K562 (cell line): ENCODE data around the gene ENDOD1. TPM values are rescaled to one million over a fixed set of nuclear protein-coding genes. Genes with fewer than 3 reads are reported as not detected.

ENCODE experiments used
- CBFA2T2 ChIP-seq: fragments of 450-650 bp; conservative IDR thresholded peaks from 2 replicates; pipeline ENCODE4 v1.6.1; 2017; ENCODE audit warnings: mild to moderate bottlenecking
- CBFA2T3 ChIP-seq: fragments of 450-650 bp; IDR thresholded peaks from 2 replicates; pipeline ENCODE4 v1.6.1; 2017
- CREB3 ChIP-seq: fragments of 450-650 bp; conservative IDR thresholded peaks from 2 replicates; pipeline ENCODE4 v1.6.1; 2016; ENCODE audit warnings: missing genetic modification characterization, low read depth, mild to moderate bottlenecking, missing compliant biosample characterization, moderate library complexity
- FOXA3 ChIP-seq, 2 experiments: fragments of 450-650 bp in 1 of 2; sonication (generic) in 1 of 2; formaldehyde crosslinking; IDR thresholded peaks in 1 of 2; conservative IDR thresholded peaks in 1 of 2; 2 replicates each; pipeline versions ENCODE4 v1.4.0 to v1.8.0; 2020 to 2022; ENCODE audit warnings: mild to moderate bottlenecking in 2 of 2, missing genetic modification reagents in 1 of 2
- FOXP4 ChIP-seq: sonication (generic); formaldehyde crosslinking; IDR thresholded peaks from 2 replicates; pipeline ENCODE4 v1.8.0; 2022; ENCODE audit warnings: mild to moderate bottlenecking, missing genetic modification reagents, borderline replicate concordance
- HMBOX1 ChIP-seq: sonication (generic); IDR thresholded peaks from 2 replicates; pipeline ENCODE4 v1.6.1; 2016
- KDM1A ChIP-seq, 2 experiments: fragments of 450-650 bp; IDR thresholded peaks; 2 replicates each; pipeline ENCODE4 v1.6.1; 2016; ENCODE audit warnings: mild to moderate bottlenecking in 2 of 2
- NCOR1 ChIP-seq: fragments of 450-650 bp; IDR thresholded peaks from 2 replicates; pipeline ENCODE4 v1.6.1; 2016; ENCODE audit warnings: mild to moderate bottlenecking, moderate library complexity
- SMARCA4 ChIP-seq: fragments of 450-650 bp; IDR thresholded peaks from 2 replicates; pipeline ENCODE4 v1.6.1; 2016
- TAL1 ChIP-seq: fragments of 450-650 bp; IDR thresholded peaks from 2 replicates; pipeline ENCODE4 v1.6.1; 2016; ENCODE audit warnings: mild to moderate bottlenecking
- TFAM ChIP-seq: fragments of 250-450 bp; sonication (Bioruptor Pico); conservative IDR thresholded peaks from 2 replicates; pipeline ENCODE4 v1.5.0; 2021; ENCODE audit warnings: mild to moderate bottlenecking, moderate library complexity
- ZNF316 ChIP-seq: fragments of 450-650 bp; IDR thresholded peaks from 2 replicates; pipeline ENCODE4 v1.6.1; 2016
- ZNF561 ChIP-seq: fragments of 450-650 bp; formaldehyde crosslinking; conservative IDR thresholded peaks from 2 replicates; pipeline ENCODE4 v1.4.0; 2020; ENCODE audit warnings: mild to moderate bottlenecking, moderate library complexity
- ZNF766 ChIP-seq: fragments of 200-800 bp; sonication (Bioruptor generic); conservative IDR thresholded peaks from 2 replicates; pipeline ENCODE4 v1.6.1; 2016; ENCODE audit warnings: missing genetic modification characterization, missing compliant biosample characterization
- polyA plus RNA-seq, 8 experiments: library from polyadenylated mRNA; depleted of rRNA in 4 of 8; stranded (reverse) in 5 of 8; unstranded in 3 of 8; fragments of >200 nt; fragmentation: Nextera tagmentation in 2 of 8; fragmentation: Illumina TruSeq in 1 of 8; extraction: Ambion mirVana in 2 of 8; extraction: Trizol in 1 of 8; gene quantifications; 2 replicates each; pipeline versions ENCODE4 v1.2.1 to v1.2.3, GENCODE V29; 2011 to 2014; ENCODE audit warnings: inconsistent platforms in 1 of 8, missing spikeins in 1 of 8
- total RNA-seq, 7 experiments: library from RNA; depleted of rRNA in 6 of 7; stranded (reverse); fragments of >200 nt in 6 of 7; fragmentation: Illumina TruSeq in 2 of 7; extraction: Trizol in 2 of 7; gene quantifications; 2 replicates each; pipeline versions ENCODE4 v1.2.1 to v1.2.3, GENCODE V29; 2011 to 2021; ENCODE audit warnings: low replicate concordance in 1 of 7
- TF ChIP-seq, protein P1 (sequence below): IDR thresholded peaks from 3 replicates; pipeline ENCODE4 v1.6.1; 2011; ENCODE audit warnings: borderline replicate concordance, mild to moderate bottlenecking, moderate library complexity; ENCODE audit not compliant: insufficient read length; ENCODE audit errors: extremely low read depth
- TF ChIP-seq, protein P2 (sequence below): fragments of 200-800 bp; sonication (Bioruptor generic); IDR thresholded peaks from 2 replicates; pipeline ENCODE4 v1.6.1; 2016; ENCODE audit warnings: missing genetic modification characterization, missing compliant biosample characterization

ENDOD1 gene
- total and polyA plus RNA-seq, 9 of the 15 experiments (the other 6 are each of a cell fraction or from before 2014, with no cell fraction given): 4.2 to 11.8 (median 9.3) TPM

DNA sequence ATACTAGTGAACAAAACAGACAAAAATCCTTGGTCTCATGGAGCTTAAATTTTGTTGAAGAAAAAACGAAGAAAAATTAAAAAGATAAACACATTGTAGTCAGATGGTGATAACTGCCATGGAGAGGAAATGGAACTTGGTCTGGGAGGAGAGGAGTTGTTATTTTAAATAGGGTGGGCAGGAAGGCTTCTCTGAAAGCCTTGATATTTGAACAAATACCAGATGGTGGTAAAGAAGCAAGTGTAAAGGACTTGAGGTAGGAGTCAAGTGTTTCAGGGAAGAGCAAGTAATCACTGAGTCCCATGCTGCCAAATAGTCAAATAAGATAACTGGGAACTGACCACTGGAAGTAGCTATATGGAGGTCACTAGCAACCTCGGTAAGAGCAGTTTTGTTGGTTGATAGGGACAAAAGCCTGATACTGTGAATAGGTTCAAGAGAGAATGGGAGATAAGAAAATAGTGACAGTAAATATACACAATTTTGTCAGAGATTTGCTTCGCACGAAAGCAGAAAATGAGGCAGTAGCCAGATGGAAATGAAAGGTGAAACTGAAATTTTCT lies 86.3 kb downstream of the ENDOD1 start (continued):
- TF ChIP-seq, protein P1, sequence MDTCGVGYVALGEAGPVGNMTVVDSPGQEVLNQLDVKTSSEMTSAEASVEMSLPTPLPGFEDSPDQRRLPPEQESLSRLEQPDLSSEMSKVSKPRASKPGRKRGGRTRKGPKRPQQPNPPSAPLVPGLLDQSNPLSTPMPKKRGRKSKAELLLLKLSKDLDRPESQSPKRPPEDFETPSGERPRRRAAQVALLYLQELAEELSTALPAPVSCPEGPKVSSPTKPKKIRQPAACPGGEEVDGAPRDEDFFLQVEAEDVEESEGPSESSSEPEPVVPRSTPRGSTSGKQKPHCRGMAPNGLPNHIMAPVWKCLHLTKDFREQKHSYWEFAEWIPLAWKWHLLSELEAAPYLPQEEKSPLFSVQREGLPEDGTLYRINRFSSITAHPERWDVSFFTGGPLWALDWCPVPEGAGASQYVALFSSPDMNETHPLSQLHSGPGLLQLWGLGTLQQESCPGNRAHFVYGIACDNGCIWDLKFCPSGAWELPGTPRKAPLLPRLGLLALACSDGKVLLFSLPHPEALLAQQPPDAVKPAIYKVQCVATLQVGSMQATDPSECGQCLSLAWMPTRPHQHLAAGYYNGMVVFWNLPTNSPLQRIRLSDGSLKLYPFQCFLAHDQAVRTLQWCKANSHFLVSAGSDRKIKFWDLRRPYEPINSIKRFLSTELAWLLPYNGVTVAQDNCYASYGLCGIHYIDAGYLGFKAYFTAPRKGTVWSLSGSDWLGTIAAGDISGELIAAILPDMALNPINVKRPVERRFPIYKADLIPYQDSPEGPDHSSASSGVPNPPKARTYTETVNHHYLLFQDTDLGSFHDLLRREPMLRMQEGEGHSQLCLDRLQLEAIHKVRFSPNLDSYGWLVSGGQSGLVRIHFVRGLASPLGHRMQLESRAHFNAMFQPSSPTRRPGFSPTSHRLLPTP: no peak
- TF ChIP-seq, protein P2, sequence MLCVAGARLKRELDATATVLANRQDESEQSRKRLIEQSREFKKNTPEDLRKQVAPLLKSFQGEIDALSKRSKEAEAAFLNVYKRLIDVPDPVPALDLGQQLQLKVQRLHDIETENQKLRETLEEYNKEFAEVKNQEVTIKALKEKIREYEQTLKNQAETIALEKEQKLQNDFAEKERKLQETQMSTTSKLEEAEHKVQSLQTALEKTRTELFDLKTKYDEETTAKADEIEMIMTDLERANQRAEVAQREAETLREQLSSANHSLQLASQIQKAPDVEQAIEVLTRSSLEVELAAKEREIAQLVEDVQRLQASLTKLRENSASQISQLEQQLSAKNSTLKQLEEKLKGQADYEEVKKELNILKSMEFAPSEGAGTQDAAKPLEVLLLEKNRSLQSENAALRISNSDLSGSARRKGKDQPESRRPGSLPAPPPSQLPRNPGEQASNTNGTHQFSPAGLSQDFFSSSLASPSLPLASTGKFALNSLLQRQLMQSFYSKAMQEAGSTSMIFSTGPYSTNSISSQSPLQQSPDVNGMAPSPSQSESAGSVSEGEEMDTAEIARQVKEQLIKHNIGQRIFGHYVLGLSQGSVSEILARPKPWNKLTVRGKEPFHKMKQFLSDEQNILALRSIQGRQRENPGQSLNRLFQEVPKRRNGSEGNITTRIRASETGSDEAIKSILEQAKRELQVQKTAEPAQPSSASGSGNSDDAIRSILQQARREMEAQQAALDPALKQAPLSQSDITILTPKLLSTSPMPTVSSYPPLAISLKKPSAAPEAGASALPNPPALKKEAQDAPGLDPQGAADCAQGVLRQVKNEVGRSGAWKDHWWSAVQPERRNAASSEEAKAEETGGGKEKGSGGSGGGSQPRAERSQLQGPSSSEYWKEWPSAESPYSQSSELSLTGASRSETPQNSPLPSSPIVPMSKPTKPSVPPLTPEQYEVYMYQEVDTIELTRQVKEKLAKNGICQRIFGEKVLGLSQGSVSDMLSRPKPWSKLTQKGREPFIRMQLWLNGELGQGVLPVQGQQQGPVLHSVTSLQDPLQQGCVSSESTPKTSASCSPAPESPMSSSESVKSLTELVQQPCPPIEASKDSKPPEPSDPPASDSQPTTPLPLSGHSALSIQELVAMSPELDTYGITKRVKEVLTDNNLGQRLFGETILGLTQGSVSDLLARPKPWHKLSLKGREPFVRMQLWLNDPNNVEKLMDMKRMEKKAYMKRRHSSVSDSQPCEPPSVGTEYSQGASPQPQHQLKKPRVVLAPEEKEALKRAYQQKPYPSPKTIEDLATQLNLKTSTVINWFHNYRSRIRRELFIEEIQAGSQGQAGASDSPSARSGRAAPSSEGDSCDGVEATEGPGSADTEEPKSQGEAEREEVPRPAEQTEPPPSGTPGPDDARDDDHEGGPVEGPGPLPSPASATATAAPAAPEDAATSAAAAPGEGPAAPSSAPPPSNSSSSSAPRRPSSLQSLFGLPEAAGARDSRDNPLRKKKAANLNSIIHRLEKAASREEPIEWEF: no peak
- TF ChIP-seq KDM1A (IDR thresholded peaks at IDR 0.05) (peak; percentile 55 to 61; a peak in 3 of 4 replicates), ZNF766 (CRISPR knock-in tag) (peak; percentile 48; the same call in 1 of the 2 replicates), FOXA3 (CRISPR knock-in tag; conservative IDR thresholded peaks at IDR 0.05 in 1 of 2, IDR thresholded peaks at IDR 0.05 in 1 of 2) (peak in 1 of 2 experiments; percentile 68; a peak in 2 of 4 replicates), HMBOX1 (peak; percentile 79), NCOR1 (peak; percentile 55; the same call in 1 of the 2 replicates), ZNF316 (no peak), TFAM (CRISPR knock-in tag) (no peak), FOXP4 (CRISPR knock-in tag) (no peak), ZNF561 (CRISPR knock-in tag) (no peak), CBFA2T2 (peak; percentile 69), TAL1 (peak; percentile 53), CREB3 (tag) (no peak), CBFA2T3 (peak; percentile 80), SMARCA4 (0 out of 2 replicates have a peak, but pooled peaks have one; percentile 28)
